Measurements from ENCODE around the gene SBNO1.

DNA sequence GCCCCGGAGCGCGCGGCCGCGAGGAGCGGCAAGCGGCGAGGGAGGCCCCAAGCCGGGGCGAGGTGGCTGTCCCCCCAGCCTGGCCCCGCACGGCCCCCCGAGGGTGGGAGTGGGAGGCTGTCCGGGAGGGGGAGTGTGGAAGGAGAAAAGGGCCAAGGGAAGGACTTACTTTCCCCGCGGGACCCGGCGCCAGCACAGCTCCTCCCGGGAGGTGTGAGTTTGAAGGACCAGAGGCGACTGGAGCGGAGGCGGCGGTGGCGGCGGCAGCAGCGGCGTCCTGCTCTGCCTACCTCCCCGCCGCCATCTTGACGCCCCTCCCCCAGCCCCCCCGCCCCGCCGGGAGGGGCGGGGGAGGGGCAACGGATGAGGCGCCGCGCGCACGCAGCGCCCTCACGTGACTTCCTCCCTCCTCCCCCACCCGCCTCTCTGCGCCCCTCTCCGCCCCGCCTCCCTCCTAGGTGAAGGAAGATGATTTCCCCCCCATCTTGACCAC lies at the start of gene SBNO1:
- TF ChIP-seq POLR2A (IDR thresholded peaks at IDR 0.05; ENCODE audit: low read length) (no peak), GATA1 (IDR thresholded peaks at IDR 0.05; ENCODE audit: low read depth, low read length) (no peak)

Measured in erythroblast (primary cell).